LoVo (cell line): ENCODE results near the gene OR6X1.

ENCODE experiments used
- DNase-seq: peaks from one replicate; pipeline ENCODE4 v3.0.0-alpha.2; 2016; ENCODE audit warnings: low spot score

The OR6X1 gene, protein sequence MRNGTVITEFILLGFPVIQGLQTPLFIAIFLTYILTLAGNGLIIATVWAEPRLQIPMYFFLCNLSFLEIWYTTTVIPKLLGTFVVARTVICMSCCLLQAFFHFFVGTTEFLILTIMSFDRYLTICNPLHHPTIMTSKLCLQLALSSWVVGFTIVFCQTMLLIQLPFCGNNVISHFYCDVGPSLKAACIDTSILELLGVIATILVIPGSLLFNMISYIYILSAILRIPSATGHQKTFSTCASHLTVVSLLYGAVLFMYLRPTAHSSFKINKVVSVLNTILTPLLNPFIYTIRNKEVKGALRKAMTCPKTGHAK

GRCh38 chr11:123754101-123754568, at the start of gene OR6X1:
Gene OR6X1 (minus strand): TSS chr11:123754518. CDS start chr11:123754518, 0 bp downstream.
- no peak for DNase-seq

- DNase-seq = no peak
These were observed 47.4 kb upstream of the OR6X1 start for GRCh38 chr11:123801765-123802164.

GRCh38 chr11:123800036-123800435, 45.7 kb upstream of the OR6X1 start:
- no peak for DNase-seq

DNA sequence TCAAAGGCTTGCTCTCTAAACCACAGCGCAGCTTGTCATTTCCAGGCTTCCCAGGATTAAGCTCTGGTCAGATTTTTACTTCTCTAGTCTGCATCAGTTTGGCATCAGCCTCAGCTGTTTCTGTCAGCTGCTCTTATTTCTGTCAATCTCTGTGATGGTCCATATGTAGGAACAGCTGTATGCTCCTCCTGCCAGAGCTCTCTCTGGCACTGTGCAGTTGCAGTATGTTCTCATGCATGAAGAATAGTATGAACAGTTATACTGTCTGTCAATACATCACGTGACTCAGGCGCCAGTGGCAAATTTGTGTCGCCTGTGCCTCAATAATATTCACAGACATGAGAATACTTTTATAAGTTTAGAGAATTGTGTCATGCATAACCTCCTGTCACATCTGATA, 45.1 kb upstream of the OR6X1 start:
- DNase-seq = no peak

DNA sequence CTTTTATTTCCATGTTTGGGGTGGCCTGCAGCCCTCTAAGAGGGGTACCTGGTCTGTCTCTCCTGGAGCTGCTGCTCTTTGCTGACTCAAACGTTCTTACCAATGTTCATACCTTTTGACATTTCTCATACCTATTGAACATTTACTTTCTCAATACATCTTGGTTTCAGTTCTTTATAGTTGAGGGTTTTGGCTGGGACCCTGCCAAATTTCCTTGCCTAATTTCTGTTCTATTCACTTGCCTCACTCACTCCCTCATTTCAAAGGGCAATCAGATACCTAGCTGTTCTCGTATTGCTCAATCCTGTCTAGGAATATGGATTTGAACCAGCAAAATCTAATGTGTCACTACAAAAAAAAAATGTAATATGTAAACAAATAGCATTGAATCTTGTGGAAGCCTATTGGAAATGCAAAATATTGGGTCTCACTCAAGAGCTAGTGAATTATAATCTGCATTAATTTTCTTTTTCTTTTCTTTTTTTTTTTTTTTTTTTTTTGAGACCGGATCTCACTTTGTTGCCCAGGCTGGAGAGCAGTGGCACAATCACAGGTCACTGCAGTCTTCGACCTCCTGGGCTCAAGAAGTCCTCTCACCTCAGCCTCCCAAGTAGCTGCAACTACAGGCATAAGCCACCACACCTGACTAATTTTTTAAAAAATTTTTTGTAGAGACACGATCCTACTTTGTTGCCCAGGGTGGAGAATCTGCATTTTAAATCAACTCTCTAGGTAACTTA, 44.4 kb upstream of the OR6X1 start:
- DNase-seq = no peak

DNA sequence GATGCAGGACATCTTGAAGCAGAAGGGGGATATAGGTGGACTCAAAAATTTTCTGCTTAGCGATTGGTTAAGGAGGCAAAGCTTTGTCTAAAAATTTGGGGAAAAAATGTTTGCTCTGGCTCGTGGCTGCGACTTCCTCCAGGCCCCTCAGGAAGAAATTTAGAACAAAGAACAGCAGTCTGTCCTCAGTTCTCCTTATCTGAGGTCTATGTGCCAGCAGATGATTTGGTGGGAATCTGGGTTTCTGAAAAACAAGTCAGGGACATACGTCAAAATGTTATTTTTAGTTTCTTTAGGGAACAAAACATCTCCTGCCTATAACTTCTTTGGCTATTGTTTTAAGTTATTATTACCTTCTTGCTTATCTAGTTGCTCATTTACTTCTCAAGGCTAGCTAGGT, 43.8 kb upstream of the OR6X1 start:
- DNase-seq = no peak

DNA sequence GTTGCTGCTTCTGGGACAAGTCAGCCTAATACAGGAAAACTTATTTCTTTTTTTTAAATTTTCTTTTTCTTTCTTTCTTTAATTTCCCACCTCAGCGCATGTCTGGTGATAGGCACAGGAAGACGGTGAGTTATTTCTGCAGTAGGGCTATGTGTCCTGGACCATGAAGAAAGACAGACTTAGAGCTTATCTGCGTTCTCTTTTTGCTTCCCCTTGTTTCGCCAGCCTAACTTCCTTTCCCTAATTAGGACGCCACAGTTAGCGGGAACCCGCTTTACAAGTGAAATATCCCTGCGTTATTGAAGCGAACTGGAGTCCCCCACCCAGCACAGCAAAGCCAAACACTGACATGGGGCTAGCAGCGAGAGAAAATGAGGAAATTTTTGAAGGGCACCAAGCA, 43.2 kb upstream of the OR6X1 start:
- no peak for DNase-seq

DNA sequence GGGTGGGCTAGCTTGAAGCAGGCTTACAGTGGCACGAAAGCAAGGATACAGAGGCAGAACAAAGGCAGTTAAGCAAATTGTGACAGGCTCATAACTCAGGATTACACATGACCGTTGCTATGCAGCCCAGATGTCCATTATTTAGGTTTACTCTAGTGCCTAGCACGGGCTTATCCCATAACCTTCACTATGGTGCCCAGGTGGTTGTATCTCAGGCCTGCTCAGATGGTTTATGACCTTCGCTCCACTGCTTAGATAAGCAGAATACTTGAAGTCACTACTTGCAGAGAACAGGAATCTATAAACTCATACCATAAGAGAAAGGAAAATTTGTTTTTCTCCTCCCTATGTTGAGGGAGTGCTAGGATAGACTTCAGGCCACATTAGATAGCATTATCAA, 42.8 kb upstream of the OR6X1 start:
- DNase-seq = no peak

DNA sequence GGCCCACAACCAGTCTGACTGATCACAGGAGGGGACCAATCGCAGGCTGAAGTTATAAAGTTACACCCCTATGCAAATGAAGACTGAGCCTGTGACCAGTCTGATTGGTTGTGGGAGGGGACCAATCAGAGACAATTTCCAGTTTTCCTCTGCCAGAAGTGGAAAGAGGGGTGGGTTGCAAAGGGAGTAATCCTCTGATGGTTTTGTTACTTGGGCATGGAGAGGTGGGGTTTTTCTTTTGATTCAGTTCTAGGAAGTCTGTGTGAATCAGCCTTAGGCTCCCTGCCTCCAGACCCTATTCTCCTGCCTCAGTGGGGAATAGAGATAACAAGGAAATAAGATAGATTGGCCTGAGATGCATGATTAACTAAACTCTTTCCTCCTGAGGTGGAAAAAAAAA, 41.9 kb upstream of the OR6X1 start:
- DNase-seq = no peak

DNA sequence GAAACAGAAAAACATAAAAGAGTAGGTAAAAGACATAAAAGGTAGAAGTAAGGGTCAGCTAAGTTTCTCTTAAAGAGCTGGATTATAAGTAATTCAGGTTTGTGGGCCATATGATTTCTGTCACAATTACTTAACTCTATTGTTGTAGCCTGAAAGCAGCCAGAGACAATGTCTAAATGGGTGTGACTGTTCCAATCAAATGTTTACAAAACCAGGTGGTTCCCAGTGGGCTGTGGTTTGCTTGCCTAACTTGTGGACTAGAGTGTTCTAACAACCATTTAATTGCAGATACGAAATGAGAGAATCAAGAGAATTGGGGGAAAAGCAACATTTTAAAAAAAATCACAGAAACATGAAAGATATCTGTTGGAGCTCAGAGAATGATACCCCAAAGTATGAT, 29.2 kb upstream of the OR6X1 start:
- no peak for DNase-seq

DNA sequence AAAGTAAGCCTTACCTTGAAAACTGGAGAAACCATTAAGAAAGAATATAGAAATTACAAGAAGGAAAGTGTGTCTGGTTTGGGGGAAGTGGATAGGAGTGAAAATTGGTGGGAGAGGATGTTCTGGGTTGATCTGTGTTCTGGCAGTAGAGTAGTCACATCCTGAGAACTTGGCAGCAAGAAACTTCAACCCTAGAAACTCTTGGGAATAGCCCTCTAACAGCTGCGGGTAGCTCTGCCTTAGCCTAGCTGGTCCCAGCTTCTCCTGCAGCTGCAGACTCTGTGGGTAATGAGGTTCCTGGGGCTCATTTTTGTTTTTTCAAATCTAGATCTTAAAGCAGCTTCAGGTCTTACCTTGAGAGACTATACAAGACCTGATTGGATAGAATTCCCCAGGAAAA, 24.2 kb upstream of the OR6X1 start:
- DNase-seq = no peak

DNA sequence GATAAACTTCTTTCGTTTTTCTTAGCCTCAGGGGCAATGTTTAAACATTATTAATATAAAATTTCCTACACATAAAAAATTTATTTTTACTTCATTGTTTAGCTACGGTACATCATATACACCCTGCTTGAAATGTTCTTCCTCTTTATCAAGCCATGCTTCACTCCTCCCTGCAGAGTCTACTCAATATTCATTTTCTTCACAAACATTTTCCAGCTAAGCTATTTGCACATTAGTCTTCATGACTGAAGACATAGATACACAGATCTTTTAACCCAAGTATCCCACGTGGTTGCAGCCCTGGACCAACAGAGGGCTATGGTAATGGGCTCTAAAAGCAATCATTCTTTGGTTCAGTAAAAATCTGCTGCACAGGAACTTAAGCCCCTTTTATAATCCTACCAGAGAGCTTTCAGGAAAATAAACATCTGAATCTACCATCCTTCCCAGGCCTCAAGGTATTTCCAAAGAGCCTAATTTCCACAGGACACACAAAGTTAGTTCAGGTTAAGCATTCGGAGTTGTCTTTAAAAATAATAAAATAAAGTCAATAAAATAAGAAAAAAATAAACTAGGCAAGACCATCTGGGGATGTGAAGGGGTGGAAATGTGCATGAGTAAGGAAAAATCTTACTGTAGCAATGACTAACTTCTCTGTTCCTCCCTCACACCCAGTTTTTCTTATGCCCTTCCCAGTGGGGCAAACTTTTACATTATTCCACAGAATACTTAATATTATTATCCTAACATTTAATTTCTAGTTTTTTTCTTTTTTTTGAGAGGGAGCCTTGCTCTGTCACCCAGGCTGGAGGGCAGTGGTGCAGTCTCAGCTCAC, 21.6 kb upstream of the OR6X1 start:
- no peak for DNase-seq

DNA sequence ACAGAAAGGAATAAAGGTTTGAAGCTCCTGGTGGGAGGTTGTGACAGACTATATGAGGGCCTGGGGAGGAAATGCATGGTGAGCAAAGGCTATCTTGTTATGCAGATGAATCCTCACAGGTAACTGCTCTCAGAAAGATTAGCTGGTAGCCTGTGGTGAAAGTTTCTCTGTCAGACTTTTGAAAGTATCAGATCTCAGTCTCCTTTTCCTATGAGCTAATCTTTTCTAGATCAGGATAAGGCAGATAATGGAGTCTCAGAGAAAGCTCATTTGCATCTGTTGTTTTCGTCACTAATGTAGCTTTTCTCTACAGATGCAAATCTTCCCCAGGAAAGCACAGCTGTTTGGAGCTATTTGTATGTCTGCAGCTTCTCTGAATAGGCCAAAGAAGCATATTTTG, 21.0 kb upstream of the OR6X1 start:
- DNase-seq = no peak

DNA sequence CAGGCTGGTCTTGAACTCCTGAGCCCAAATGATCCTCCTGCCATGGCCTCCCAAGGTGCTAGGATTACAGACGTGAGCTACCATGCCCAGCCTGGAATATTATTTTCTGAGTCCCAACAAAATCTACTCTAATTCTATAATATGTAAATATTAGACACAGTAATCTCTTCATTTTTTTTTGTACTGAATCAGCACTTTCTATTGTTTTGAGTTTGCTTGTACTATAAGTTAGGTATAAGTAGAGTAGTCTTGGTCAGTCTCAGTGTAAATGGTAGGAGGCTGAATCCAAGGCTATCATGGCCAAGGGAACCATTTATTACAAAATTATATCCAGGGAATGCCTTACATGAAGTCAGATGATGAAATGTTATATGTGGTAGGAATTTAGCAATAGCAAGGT, 19.6 kb upstream of the OR6X1 start:
- no peak for DNase-seq

- no peak for DNase-seq
These were observed 18.7 kb upstream of the OR6X1 start for GRCh38 chr11:123773026-123773425.

- DNase-seq = no peak
These were observed 17.3 kb upstream of the OR6X1 start for GRCh38 chr11:123771664-123772063.

DNA sequence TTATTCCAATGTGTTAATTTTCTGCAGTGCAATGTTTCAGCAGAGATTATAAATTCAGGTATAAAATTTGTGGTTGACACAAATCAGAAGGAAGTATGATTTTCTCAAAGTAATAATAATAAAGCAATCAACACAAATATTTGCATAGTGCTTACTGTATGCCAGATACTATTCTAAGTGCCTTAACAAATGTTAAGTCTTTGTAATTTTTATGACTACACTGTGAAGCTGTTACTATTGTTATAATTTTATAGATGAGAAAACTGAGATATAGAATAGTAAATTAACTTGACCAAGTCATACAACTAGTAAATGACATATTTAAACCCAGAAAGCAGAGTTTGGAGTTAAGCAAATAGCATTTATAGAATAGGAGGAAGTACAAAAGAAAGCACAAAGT, 16.4 kb upstream of the OR6X1 start:
- DNase-seq = no peak

DNA sequence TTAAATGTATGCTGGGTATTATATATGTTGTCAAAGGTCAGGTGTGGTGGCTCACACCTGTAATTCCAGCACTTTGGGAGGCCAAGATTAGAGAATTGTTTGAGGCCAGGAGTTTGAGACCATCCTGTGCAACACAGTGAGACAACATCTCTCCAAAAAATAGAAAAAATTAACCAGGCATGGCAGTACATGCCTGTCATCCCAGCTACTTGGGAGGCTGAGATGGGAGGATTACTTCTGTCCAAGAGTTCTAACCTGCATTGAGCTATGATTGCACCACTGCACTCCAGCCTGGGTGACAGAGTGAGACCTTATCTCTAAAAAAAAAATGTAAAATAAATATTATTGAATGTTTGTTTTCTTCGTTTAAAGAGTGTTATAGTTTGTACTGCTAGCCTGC, 11.3 kb upstream of the OR6X1 start:
- no peak for DNase-seq

DNA sequence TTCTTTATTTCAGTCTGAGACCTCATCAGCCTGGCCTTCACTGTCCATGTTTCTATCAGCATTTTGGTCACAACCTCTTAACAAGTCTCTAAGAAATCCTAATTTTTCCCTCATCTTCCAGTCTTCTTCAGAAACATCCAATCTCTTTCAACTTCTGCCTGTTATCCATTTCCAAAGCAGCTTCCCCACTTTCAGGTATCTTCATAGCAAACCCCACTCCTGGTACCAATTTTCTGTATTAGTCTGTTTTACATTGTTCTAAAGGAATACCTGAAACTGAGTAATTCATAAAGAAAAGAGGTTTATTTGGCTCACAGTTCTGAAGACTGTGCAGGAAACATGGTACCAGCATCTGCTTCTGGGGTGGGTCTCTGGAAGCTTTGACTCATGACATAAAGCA, 8.1 kb upstream of the OR6X1 start:
- no peak for DNase-seq

DNA sequence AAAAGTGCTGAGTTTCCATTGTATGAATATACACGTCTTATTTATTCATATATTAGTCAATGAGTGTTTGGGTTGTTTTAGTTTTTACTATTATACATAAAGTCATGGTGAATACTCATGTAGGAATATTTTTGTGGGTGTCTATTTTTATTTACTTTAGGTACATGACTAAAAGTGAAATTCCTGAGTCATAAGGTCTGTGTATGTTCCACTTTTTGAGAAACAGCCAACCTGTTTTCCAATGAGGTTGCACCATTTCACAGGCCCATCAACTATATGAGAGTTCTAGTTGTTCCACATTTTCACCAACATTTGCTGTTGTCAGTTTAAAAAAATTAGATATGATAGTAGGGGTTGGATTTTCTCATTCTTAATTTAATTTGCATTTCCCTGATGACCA, 6.6 kb upstream of the OR6X1 start:
- DNase-seq = no peak

GRCh38 chr11:123757976-123758375, 3.7 kb upstream of the OR6X1 start:
- DNase-seq = no peak

GRCh38 chr11:123755813-123756212, 1.5 kb upstream of the OR6X1 start:
- no peak for DNase-seq

GRCh38 chr11:123755344-123755743, 1.0 kb upstream of the OR6X1 start:
- DNase-seq = no peak
